Sigmoid colon (tissue), 4 donors: ENCODE results near the gene MAN2B1.

Experiments used
- CTCF ChIP-seq, 4 experiments: fragments of 450-650 bp in 3 of 4; fragments of 200-600 bp in 1 of 4; IDR thresholded peaks; one replicate each; pipeline ENCODE4 v1.5.1; 2016 to 2019; ENCODE audit warnings: antibody characterized with exemption in 4 of 4, mild to moderate bottlenecking in 3 of 4, moderate library complexity in 2 of 4
- POLR2A ChIP-seq, 2 donors: fragments of 450-650 bp; IDR thresholded peaks; one replicate each; pipeline ENCODE4 v1.6.1; 2016; ENCODE audit warnings: antibody characterized with exemption in 2 of 2, mild to moderate bottlenecking in 2 of 2, moderate library complexity in 2 of 2
- POLR2AphosphoS5 ChIP-seq, 4 donors: sonication (generic); formaldehyde crosslinking; IDR thresholded peaks; one replicate each; pipeline ENCODE4 v1.6.1; 2017; ENCODE audit warnings: antibody characterized with exemption in 4 of 4

- TF ChIP-seq CTCF (IDR thresholded peaks at IDR 0.05) (no peak), POLR2A (IDR thresholded peaks at IDR 0.05) (no peak), POLR2AphosphoS5 (IDR thresholded peaks at IDR 0.05) (no peak)
These were observed 23.2 kb upstream of the MAN2B1 start for GRCh38 chr19:12689581-12690216.
